Spleen (tissue), 11 donors: ENCODE results near the gene CD55. TPM values are rescaled to one million over a fixed set of nuclear protein-coding genes. Genes with fewer than 3 reads are reported as not detected.

Experiments used
- DNase-seq: peaks from one replicate; pipeline ENCODE4 v3.0.0-alpha.2; 2020
- H3K27ac ChIP-seq, 8 donors: fragments of 200-600 bp; sonication (generic) in 7 of 8; 1 replicate in 4 of 8; 2 replicates in 4 of 8; pipeline versions ENCODE4 v1.5.0 to v1.8.0; 2016 to 2021; ENCODE audit warnings: inconsistent platforms in 4 of 8, mild to moderate bottlenecking in 4 of 8, moderate library complexity in 1 of 8
- H3K27me3 ChIP-seq, 7 donors: fragments of 200-600 bp; sonication (generic) in 6 of 7; replicated peaks in 1 of 7; 1 replicate in 4 of 7; 2 replicates in 3 of 7; pipeline versions ENCODE4 v1.5.0 to v1.8.0; 2016 to 2021; ENCODE audit warnings: inconsistent platforms in 3 of 7, mild to moderate bottlenecking in 1 of 7
- H3K36me3 ChIP-seq, 6 donors: fragments of 200-600 bp; sonication (generic) in 5 of 6; 1 replicate in 4 of 6; 2 replicates in 2 of 6; pipeline versions ENCODE4 v1.5.0 to v1.8.0; 2016 to 2021; ENCODE audit warnings: inconsistent platforms in 2 of 6
- H3K4me1 ChIP-seq, 6 donors: fragments of 200-600 bp; sonication (generic) in 5 of 6; 1 replicate in 3 of 6; 2 replicates in 3 of 6; pipeline versions ENCODE4 v1.5.0 to v1.8.0; 2016 to 2021; ENCODE audit warnings: inconsistent platforms in 3 of 6
- H3K4me3 ChIP-seq, 8 donors: fragments of 200-600 bp; sonication (generic) in 7 of 8; 1 replicate in 4 of 8; 2 replicates in 4 of 8; pipeline versions ENCODE4 v1.5.0 to v1.8.0; 2016 to 2021; ENCODE audit warnings: inconsistent platforms in 4 of 8, mild to moderate bottlenecking in 4 of 8, moderate library complexity in 2 of 8
- H3K9me3 ChIP-seq, 8 donors: fragments of 200-600 bp; sonication (generic) in 7 of 8; 1 replicate in 4 of 8; 2 replicates in 4 of 8; pipeline versions ENCODE4 v1.5.0 to v1.8.0; 2016 to 2021; ENCODE audit warnings: inconsistent platforms in 4 of 8
- CTCF ChIP-seq, 11 experiments: fragments of 200-600 bp in 7 of 11; fragments of 450-650 bp in 4 of 11; sonication (generic) in 4 of 11; IDR thresholded peaks in 8 of 11; conservative IDR thresholded peaks in 3 of 11; 1 replicate in 7 of 11; 2 replicates in 4 of 11; pipeline versions ENCODE4 v1.4.0 to v1.8.0; 2016 to 2021; ENCODE audit warnings: antibody characterized with exemption in 11 of 11, inconsistent platforms in 4 of 11, mild to moderate bottlenecking in 1 of 11
- POLR2A ChIP-seq, 3 donors: fragments of 450-650 bp; IDR thresholded peaks; one replicate each; pipeline ENCODE4 v1.5.1; 2017; ENCODE audit warnings: antibody characterized with exemption in 3 of 3, mild to moderate bottlenecking in 1 of 3
- POLR2AphosphoS5 ChIP-seq, 3 donors: sonication (generic); formaldehyde crosslinking; IDR thresholded peaks; one replicate each; pipeline ENCODE4 v1.5.1; 2017; ENCODE audit warnings: antibody characterized with exemption in 3 of 3
- WGBS, 5 donors: extraction: QIAGEN DNeasy Blood & Tissue Kit in 3 of 5; methylation state at CpG; one replicate each; pipeline versions ENCODE4 v1.1.5 to v1.1.7; 2013 to 2018; 5-methylcytosine and 5-hydroxymethylcytosine counted together
- intact Hi-C: fragments of 100-400 bp; cut with DNase I; formaldehyde crosslinking; loops from one replicate; pipeline ENCODE4 v1.15.0; 2023; ENCODE audit warnings: low total_unique reads
- polyA plus RNA-seq, 3 donors: library from polyadenylated mRNA; stranded (reverse); fragments of 200-250 nt; gene quantifications; one replicate each; pipeline ENCODE4 v1.2.1, GENCODE V29; 2013
- total RNA-seq, 7 donors: library from RNA; depleted of rRNA in 3 of 7; stranded (reverse); fragments of >200 nt in 3 of 7; fragmentation: NEBNext Ultra II Directional in 4 of 7; extraction: Animal tissue kit (Norgen Biotek cat#: 25700) in 4 of 7; gene quantifications; one replicate each; pipeline versions ENCODE4 v1.1.0 to v1.2.1, GENCODE V29; 2016 to 2021
- donor health status: healthy with polysubstance abuse.
- donor health status: DM: no; HTN: no; CAD: no; lungs with moderate emphysema.
- donor health status: DM: no; HTN: no; CAD: no.
- donor health status: Bipolar disorder and iron deficiency.
- donor health status: healthy.
- donor health status: DM: no; HTN: no; CAD: no.
- donor health status: DM: yes; HTN: yes; CAD: no.

Gene CD55
- total and polyA plus RNA-seq, 10 donors = 28.5 to 229 (median 104) TPM

- H3K9me3 ChIP-seq = peaks cover 0 to 4% (median 2%) of the 10 kb centered on the region in 8 donors
- TF ChIP-seq CTCF (IDR thresholded peaks at IDR 0.05 in 8 of 11, conservative IDR thresholded peaks at IDR 0.05 in 3 of 11) (no peak), POLR2A (IDR thresholded peaks at IDR 0.05) (no peak), POLR2AphosphoS5 (IDR thresholded peaks at IDR 0.05) (no peak)
- peaks cover 0 to 67% (median 17%) of the 10 kb centered on the region in 6 donors for H3K4me1 ChIP-seq
- H3K36me3 ChIP-seq = peaks cover 0 to 93% (median 46%) of the 10 kb centered on the region in 6 donors
- no peak for DNase-seq
- no peaks in the 10 kb centered on the region for H3K27me3 ChIP-seq
- H3K27ac ChIP-seq = no peak overlapping the region
- intact Hi-C loops = no loop called here
- H3K4me3 ChIP-seq = no peak overlapping the region
These were observed 22.2 kb downstream of the CD55 start for GRCh38 chr1:207343675-207344074.

GRCh38 chr1:207344221-207344620, 22.7 kb downstream of the CD55 start:
- H3K36me3 ChIP-seq = peaks cover 0 to 93% (median 50%) of the 10 kb centered on the region in 6 donors
- H3K27ac ChIP-seq = peak overlapping the region in 1 of 8 donors; percentile 5
- H3K4me3 ChIP-seq = no peak overlapping the region
- H3K9me3 ChIP-seq = peaks cover 0 to 10% (median 5%) of the 10 kb centered on the region in 8 donors
- H3K4me1 ChIP-seq = peaks cover 0 to 66% (median 17%) of the 10 kb centered on the region in 6 donors
- WGBS, 5 donors = 94 to 100% (median 97%) methylated on average over 2 of the region's 2 CpGs
- intact Hi-C loops = no loop called here
- no peaks in the 10 kb centered on the region for H3K27me3 ChIP-seq
- no peak for DNase-seq
- TF ChIP-seq POLR2AphosphoS5 (IDR thresholded peaks at IDR 0.05) = no peak
- TF ChIP-seq CTCF (IDR thresholded peaks at IDR 0.05 in 8 of 11, conservative IDR thresholded peaks at IDR 0.05 in 3 of 11) = no peak
- no peak for TF ChIP-seq POLR2A (IDR thresholded peaks at IDR 0.05)

- DNase-seq = no peak
- intact Hi-C loops = no loop called here
- Histone ChIP-seq H3K36me3 (peaks cover 0 to 93% (median 42%) of the 10 kb centered on the region in 6 donors), H3K9me3 (peaks cover 0 to 11% (median 5%) of the 10 kb centered on the region in 8 donors), H3K4me3 (no peak overlapping the region), H3K4me1 (peaks cover 0 to 76% (median 17%) of the 10 kb centered on the region in 6 donors), H3K27me3 (no peaks in the 10 kb centered on the region), H3K27ac (peak overlapping the region in 2 of 8 donors; percentile 12 to 23)
- TF ChIP-seq CTCF (IDR thresholded peaks at IDR 0.05 in 8 of 11, conservative IDR thresholded peaks at IDR 0.05 in 3 of 11) (no peak), POLR2AphosphoS5 (IDR thresholded peaks at IDR 0.05) (peak in 1 of 3 donors; percentile 3), POLR2A (IDR thresholded peaks at IDR 0.05) (no peak)
- WGBS, 5 donors = 75 to 83% (median 82%) methylated on average over 6 to 7 of the region's 7 CpGs
These were observed 24.4 kb downstream of the CD55 start for GRCh38 chr1:207345644-207346477.

GRCh38 chr1:207346513-207346912, 25.0 kb downstream of the CD55 start:
- no peak overlapping the region for H3K4me3 ChIP-seq
- H3K9me3 ChIP-seq = peaks cover 0 to 11% (median 5%) of the 10 kb centered on the region in 8 donors
- H3K27ac ChIP-seq = peak overlapping the region in 2 of 8 donors; percentile 12 to 23
- H3K4me1 ChIP-seq = peaks cover 0 to 75% (median 17%) of the 10 kb centered on the region in 6 donors
- TF ChIP-seq CTCF (IDR thresholded peaks at IDR 0.05 in 8 of 11, conservative IDR thresholded peaks at IDR 0.05 in 3 of 11) (no peak), POLR2AphosphoS5 (IDR thresholded peaks at IDR 0.05) (no peak), POLR2A (IDR thresholded peaks at IDR 0.05) (no peak)
- no peaks in the 10 kb centered on the region for H3K27me3 ChIP-seq
- peaks cover 0 to 92% (median 41%) of the 10 kb centered on the region in 6 donors for H3K36me3 ChIP-seq
- intact Hi-C loops = no loop called here
- WGBS, 5 donors = 82 to 98% (median 91%) methylated on average over 3 of the region's 3 CpGs
- DNase-seq = no peak
